ENCODE results near the gene LIPI.
A peak's percentile ranks its signal among the peaks of the same experiment; 100 is the strongest.
"Not testable (repeated sequence)": the region's sequence is repeated elsewhere in the genome, so short reads cannot be mapped to it uniquely, and the experiment has no call there.

The LIPI gene

GRCh38 chr21:14210738-14211137, at the start of gene LIPI:
Gene LIPI, minus strand, starts transcription at chr21:14210955. Its CDS starts 110 bp downstream, at chr21:14210845.
- no peak for DNase-seq (ENCODE audit: low read depth in 2 of 2)

GRCh38 chr21:14260174-14260764, 49.5 kb upstream of the LIPI start:
- no peak for DNase-seq (ENCODE audit: low read depth in 2 of 2)

- DNase-seq (ENCODE audit: low read depth in 2 of 2) = no peak
Observed at GRCh38 chr21:14259747-14260146, 49.0 kb upstream of the LIPI start.

GRCh38 chr21:14251336-14251735, 40.6 kb upstream of the LIPI start:
- DNase-seq (ENCODE audit: low read depth in 2 of 2) = no peak

GRCh38 chr21:14245711-14246110, 35.0 kb upstream of the LIPI start:
- no peak for DNase-seq (ENCODE audit: low read depth in 2 of 2)

GRCh38 chr21:14244911-14245310, 34.2 kb upstream of the LIPI start:
- no peak for DNase-seq (ENCODE audit: low read depth in 2 of 2)

GRCh38 chr21:14243874-14244273, 33.1 kb upstream of the LIPI start:
- DNase-seq (ENCODE audit: low read depth in 2 of 2) = no peak

GRCh38 chr21:14243461-14243860, 32.7 kb upstream of the LIPI start:
- DNase-seq (ENCODE audit: low read depth in 2 of 2) = no peak

- DNase-seq (ENCODE audit: low read depth in 2 of 2) = no peak
Observed at GRCh38 chr21:14241297-14241696, 30.5 kb upstream of the LIPI start.

GRCh38 chr21:14239281-14239680, 28.5 kb upstream of the LIPI start:
- DNase-seq (ENCODE audit: low read depth in 2 of 2) = no peak

- no peak for DNase-seq (ENCODE audit: low read depth in 2 of 2)
Observed at GRCh38 chr21:14236180-14236579, 25.4 kb upstream of the LIPI start.

- no peak for DNase-seq (ENCODE audit: low read depth in 2 of 2)
Observed at GRCh38 chr21:14235101-14235500, 24.3 kb upstream of the LIPI start.

GRCh38 chr21:14229399-14229798, 18.6 kb upstream of the LIPI start:
- DNase-seq (ENCODE audit: low read depth in 2 of 2) = no peak

- no peak for DNase-seq (ENCODE audit: low read depth in 2 of 2)
Observed at GRCh38 chr21:14223365-14223764, 12.6 kb upstream of the LIPI start.

GRCh38 chr21:14215971-14216641, 5.4 kb upstream of the LIPI start, which contains the start of gene RBM11:
Gene RBM11, plus strand, starts transcription at chr21:14216157. Its CDS starts 30 bp downstream, at chr21:14216187.
- DNase-seq (ENCODE audit: low read depth in 2 of 2) = peak; percentile 49 to 70

GRCh38 chr21:14213164-14213563, 2.4 kb upstream of the LIPI start:
- DNase-seq (ENCODE audit: low read depth in 2 of 2) = no peak

GRCh38 chr21:14206222-14206621, 4.5 kb downstream of the LIPI start:
- DNase-seq (ENCODE audit: low read depth in 2 of 2) = no peak

GRCh38 chr21:14166463-14167223, 44.1 kb downstream of the LIPI start:
- DNase-seq (ENCODE audit: low read depth in 2 of 2) = not testable (repeated sequence)

- DNase-seq (ENCODE audit: low read depth in 2 of 2) = no peak
Observed at GRCh38 chr21:14143999-14144398, 66.8 kb downstream of the LIPI start.

- DNase-seq (ENCODE audit: low read depth in 2 of 2) = no peak
Observed at GRCh38 chr21:14124266-14124665, 86.5 kb downstream of the LIPI start.

GRCh38 chr21:14121719-14122118, 89.0 kb downstream of the LIPI start:
- DNase-seq (ENCODE audit: low read depth in 2 of 2) = no peak

GRCh38 chr21:14120091-14120734, 90.5 kb downstream of the LIPI start:
- DNase-seq (ENCODE audit: low read depth in 2 of 2) = peak in 1 of 2 donors; percentile 2
